Activated CD8-positive, alpha-beta memory T cell treated with anti-CD3 and anti-CD28 coated beads for 1 hour (primary cell): Measurements from ENCODE around the gene TMEM121.
"Not testable (repeated sequence)": the region's sequence is repeated elsewhere in the genome, so short reads cannot be mapped to it uniquely, and the experiment has no call there.

ENCODE experiments used
- DNase-seq, 2 donors: peaks; one replicate each; pipeline ENCODE4 v3.0.0-alpha.2; 2020; ENCODE audit warnings: low read depth in 1 of 2; ENCODE audit errors: extremely low read depth in 1 of 2

TMEM121 gene

GRCh38 chr14:105567164-105568103, 41.1 kb downstream of the TMEM121 start:
- DNase-seq, result not testable (repeated sequence)

- not testable (repeated sequence) for DNase-seq
These were observed 41.9 kb downstream of the TMEM121 start for GRCh38 chr14:105568140-105568843.

- DNase-seq, result no peak
These were observed 42.7 kb downstream of the TMEM121 start for GRCh38 chr14:105568859-105569766.

GRCh38 chr14:105570482-105570881, 44.1 kb downstream of the TMEM121 start:
- DNase-seq, result no peak

GRCh38 chr14:105571181-105571951, 45.0 kb downstream of the TMEM121 start:
- DNase-seq, result not testable (repeated sequence)

- DNase-seq, result not testable (repeated sequence)
These were observed 45.7 kb downstream of the TMEM121 start for GRCh38 chr14:105572063-105572462.

GRCh38 chr14:105573841-105574240, 47.5 kb downstream of the TMEM121 start:
- not testable (repeated sequence) for DNase-seq

GRCh38 chr14:105574411-105574810, 48.0 kb downstream of the TMEM121 start:
- DNase-seq, result not testable (repeated sequence)

- not testable (repeated sequence) for DNase-seq
These were observed 48.8 kb downstream of the TMEM121 start for GRCh38 chr14:105575016-105575700.

- DNase-seq, result no peak
These were observed 50.2 kb downstream of the TMEM121 start for GRCh38 chr14:105576525-105577088.

- no peak for DNase-seq
These were observed 51.0 kb downstream of the TMEM121 start for GRCh38 chr14:105577314-105577861.

- DNase-seq, result no peak
These were observed 51.7 kb downstream of the TMEM121 start for GRCh38 chr14:105578070-105578469.

- not testable (repeated sequence) for DNase-seq
These were observed 52.8 kb downstream of the TMEM121 start for GRCh38 chr14:105579221-105579620.
